PC-9 (cell line): ENCODE results near the gene AMTN. TPM values are rescaled to one million over a fixed set of nuclear protein-coding genes. Genes with fewer than 3 reads are reported as not detected.

Experiments
- BruUV-seq: library from RNA; stranded (reverse); fragments of 400-500 nt; replicated peaks from 2 replicates; lab custom pipeline; 2021; lab: Mats Ljungman, UMichigan
- CTCF ChIA-PET: fragments of 300-600 bp; sonication (Branson Sonifier 250); formaldehyde crosslinking; loops from one replicate; lab custom pipeline; 2022; ENCODE audit warnings: antibody characterized with exemption; lab: Charles Lee
- POLR2A ChIA-PET: fragments of 300-600 bp; sonication (Branson Sonifier 250); formaldehyde crosslinking; loops from one replicate; lab custom pipeline; 2022; ENCODE audit warnings: antibody characterized with exemption; ENCODE audit not compliant: unreplicated experiment; lab: Charles Lee
- DNase-seq, 2 experiments: peaks; one replicate each; pipeline versions ENCODE4 v3.0.0 to v3.0.0-alpha.2; 2015 to 2022; ENCODE audit warnings: mixed read lengths in 1 of 2
- H2AFZ ChIP-seq: fragments of 200-600 bp; sonication (generic); 2 replicates; pipeline ENCODE4 v1.8.1; 2017; ENCODE audit warnings: antibody characterized with exemption
- H3F3A ChIP-seq: fragments of 200-600 bp; sonication (generic); 2 replicates; pipeline ENCODE4 v1.8.1; 2017; ENCODE audit warnings: antibody characterized with exemption, mild to moderate bottlenecking, low read depth; ENCODE audit not compliant: insufficient read depth
- H3K27ac ChIP-seq: fragments of 200-600 bp; sonication (generic); 2 replicates; pipeline ENCODE4 v1.6.1; 2016; ENCODE audit warnings: mixed run types
- H3K27me3 ChIP-seq: fragments of 200-600 bp; sonication (generic); 2 replicates; pipeline ENCODE4 v1.6.1; 2016; ENCODE audit warnings: low read depth, mixed run types; ENCODE audit not compliant: insufficient read depth
- H3K36me3 ChIP-seq: fragments of 200-600 bp; sonication (generic); 2 replicates; pipeline ENCODE4 v1.6.1; 2016; ENCODE audit warnings: low read depth, mixed run types
- H3K4me1 ChIP-seq: fragments of 200-600 bp; sonication (generic); replicated peaks from 2 replicates; pipeline ENCODE4 v1.6.1; 2016; ENCODE audit warnings: mixed run types; ENCODE audit not compliant: insufficient read depth
- H3K4me2 ChIP-seq: fragments of 200-600 bp; sonication (generic); 2 replicates; pipeline ENCODE4 v1.6.1; 2017; ENCODE audit warnings: mixed run types
- H3K4me3 ChIP-seq: fragments of 200-600 bp; sonication (generic); 2 replicates; pipeline ENCODE4 v1.6.1; 2016; ENCODE audit warnings: mixed run types
- H3K79me2 ChIP-seq: fragments of 200-600 bp; sonication (generic); 2 replicates; pipeline ENCODE4 v1.6.1; 2017; ENCODE audit warnings: low read depth, mixed run types
- H3K9me2 ChIP-seq: fragments of 200-600 bp; sonication (generic); 2 replicates; pipeline ENCODE4 v1.8.1; 2017; ENCODE audit warnings: mild to moderate bottlenecking; ENCODE audit not compliant: insufficient read depth
- H3K9me3 ChIP-seq: fragments of 200-600 bp; sonication (generic); 2 replicates; pipeline ENCODE4 v1.8.1; 2016; ENCODE audit warnings: low read depth; ENCODE audit not compliant: insufficient read depth
- H4K20me1 ChIP-seq: fragments of 200-600 bp; sonication (generic); 2 replicates; pipeline ENCODE4 v1.8.1; 2017; ENCODE audit not compliant: insufficient read depth
- EZH2 ChIP-seq: fragments of 200-600 bp; sonication (generic); IDR thresholded peaks from 2 replicates; pipeline ENCODE4 v1.8.0; 2017; ENCODE audit warnings: antibody characterized with exemption, low read depth
- intact Hi-C: fragments of 100-400 bp; cut with micrococcal nuclease; formaldehyde crosslinking; loops from one replicate; pipeline ENCODE4 v1.10.0; 2022; ENCODE audit not compliant: unreplicated experiment
- total RNA-seq: library from RNA; stranded (reverse); gene quantifications from 2 replicates; pipeline ENCODE4 v1.2.3, GENCODE V29; 2021
- TF ChIP-seq, protein P1 (sequence below): fragments of 200-600 bp; sonication (generic); conservative IDR thresholded peaks from 2 replicates; pipeline ENCODE4 v1.6.1; 2017; ENCODE audit warnings: mixed run types, antibody characterized with exemption, mild to moderate bottlenecking, moderate library complexity

AMTN gene
- total RNA-seq, 1 experiment from 2014 or later: not detected

DNA sequence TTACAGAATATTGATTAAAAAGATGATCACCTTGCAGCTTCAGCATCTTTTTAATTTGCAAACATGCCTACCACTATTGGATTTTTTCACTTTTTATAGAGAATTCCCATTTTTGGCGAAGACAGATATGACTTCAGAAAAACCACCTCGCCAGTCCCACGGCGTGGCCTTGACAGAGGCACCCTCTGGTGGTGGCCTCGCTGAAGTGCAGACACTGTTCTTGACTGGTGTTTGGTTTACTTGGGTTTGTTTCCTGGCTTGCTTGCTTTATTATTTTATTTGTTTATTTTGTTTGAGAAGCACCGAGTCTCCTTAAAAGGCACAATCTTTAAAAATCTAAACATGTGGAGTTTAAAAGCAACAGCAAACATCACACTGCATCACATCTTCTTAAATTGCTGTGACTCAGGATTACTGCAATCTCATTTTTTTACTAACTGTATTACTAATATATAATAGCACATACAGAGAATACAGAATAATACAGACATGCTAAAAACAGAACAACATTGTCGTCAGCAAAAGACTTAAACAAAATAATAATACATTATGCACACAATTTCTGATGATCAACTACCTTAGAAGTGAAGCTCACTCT, 13.1 kb upstream of the AMTN start:
- no peaks in the 10 kb centered on the region for H3F3A ChIP-seq
- H3K4me1 ChIP-seq: no peaks in the 10 kb centered on the region
- H3K79me2 ChIP-seq: no peaks in the 10 kb centered on the region
- H2AFZ ChIP-seq: no peak overlapping the region
- peak in 1 of 2 experiments; percentile 25 for DNase-seq
- no TSS peak for BruUV-seq
- H3K9me2 ChIP-seq: no peaks in the 10 kb centered on the region
- no peak overlapping the region for H3K27ac ChIP-seq
- no peaks in the 10 kb centered on the region for H3K9me3 ChIP-seq
- ChIA-PET CTCF (no interaction called here), POLR2A (no interaction called here)
- TF ChIP-seq EZH2: no peak
- TF ChIP-seq, protein P1, sequence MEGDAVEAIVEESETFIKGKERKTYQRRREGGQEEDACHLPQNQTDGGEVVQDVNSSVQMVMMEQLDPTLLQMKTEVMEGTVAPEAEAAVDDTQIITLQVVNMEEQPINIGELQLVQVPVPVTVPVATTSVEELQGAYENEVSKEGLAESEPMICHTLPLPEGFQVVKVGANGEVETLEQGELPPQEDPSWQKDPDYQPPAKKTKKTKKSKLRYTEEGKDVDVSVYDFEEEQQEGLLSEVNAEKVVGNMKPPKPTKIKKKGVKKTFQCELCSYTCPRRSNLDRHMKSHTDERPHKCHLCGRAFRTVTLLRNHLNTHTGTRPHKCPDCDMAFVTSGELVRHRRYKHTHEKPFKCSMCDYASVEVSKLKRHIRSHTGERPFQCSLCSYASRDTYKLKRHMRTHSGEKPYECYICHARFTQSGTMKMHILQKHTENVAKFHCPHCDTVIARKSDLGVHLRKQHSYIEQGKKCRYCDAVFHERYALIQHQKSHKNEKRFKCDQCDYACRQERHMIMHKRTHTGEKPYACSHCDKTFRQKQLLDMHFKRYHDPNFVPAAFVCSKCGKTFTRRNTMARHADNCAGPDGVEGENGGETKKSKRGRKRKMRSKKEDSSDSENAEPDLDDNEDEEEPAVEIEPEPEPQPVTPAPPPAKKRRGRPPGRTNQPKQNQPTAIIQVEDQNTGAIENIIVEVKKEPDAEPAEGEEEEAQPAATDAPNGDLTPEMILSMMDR: peak; percentile 81
- no peaks in the 10 kb centered on the region for H3K36me3 ChIP-seq
- H4K20me1 ChIP-seq: no peaks in the 10 kb centered on the region
- no peaks in the 10 kb centered on the region for H3K27me3 ChIP-seq
- no peak overlapping the region for H3K4me2 ChIP-seq
- no peak overlapping the region for H3K4me3 ChIP-seq
- intact Hi-C loops: loop anchor here (5.0 to 10.0 kb wide), 4 partner anchors 50 to 813 kb away; no protein-coding TSS in a partner anchor

DNA sequence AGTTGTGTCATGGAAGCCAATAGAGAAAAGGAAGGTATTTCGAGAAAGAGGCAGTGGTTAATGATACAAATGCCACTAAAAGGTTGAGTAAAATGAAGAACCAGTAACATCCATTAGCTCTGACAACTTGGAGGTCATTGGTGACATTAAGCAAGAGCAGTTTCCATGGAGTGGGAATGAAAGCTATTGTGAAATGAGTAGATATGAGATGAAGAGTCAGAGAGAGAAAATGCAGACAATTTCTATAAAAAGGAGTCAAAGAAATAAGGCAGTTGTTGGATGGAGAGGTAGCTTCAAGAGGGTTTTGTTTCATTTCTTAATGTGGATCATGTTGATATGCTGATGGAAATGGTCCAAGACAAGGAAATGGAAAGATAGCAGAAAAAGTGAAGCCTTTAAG, 9.6 kb upstream of the AMTN start:
- no peaks in the 10 kb centered on the region for H3K9me2 ChIP-seq
- H3K4me3 ChIP-seq: no peak overlapping the region
- H3K4me1 ChIP-seq: no peaks in the 10 kb centered on the region
- H3K9me3 ChIP-seq: no peaks in the 10 kb centered on the region
- intact Hi-C loops: loop anchor here (5.0 to 10.0 kb wide), 4 partner anchors 46 to 816 kb away; no protein-coding TSS in a partner anchor
- no peak overlapping the region for H3K27ac ChIP-seq
- ChIA-PET CTCF (no interaction called here), POLR2A (no interaction called here)
- H2AFZ ChIP-seq: no peak overlapping the region
- no peak for TF ChIP-seq EZH2
- TF ChIP-seq, protein P1: no peak
- no peaks in the 10 kb centered on the region for H3K79me2 ChIP-seq
- no peaks in the 10 kb centered on the region for H3K36me3 ChIP-seq
- no peak overlapping the region for H3K4me2 ChIP-seq
- H4K20me1 ChIP-seq: no peaks in the 10 kb centered on the region
- no TSS peak for BruUV-seq
- H3K27me3 ChIP-seq: no peaks in the 10 kb centered on the region
- no peaks in the 10 kb centered on the region for H3F3A ChIP-seq
- DNase-seq: no peak

- DNase-seq: no peak
- ChIA-PET POLR2A (interaction anchor here (0.5 kb wide), 1 partner anchor 180 kb away, joined by 5 read pairs; no protein-coding TSS in a partner anchor), CTCF (interaction anchor here (0.6 kb wide), 1 partner anchor 21 kb away, joined by 3 read pairs; no protein-coding TSS in a partner anchor)
- Histone ChIP-seq H2AFZ (no peak overlapping the region), H3K9me2 (no peaks in the 10 kb centered on the region), H3K27me3 (no peaks in the 10 kb centered on the region), H3K4me2 (no peak overlapping the region), H3F3A (no peaks in the 10 kb centered on the region), H4K20me1 (no peaks in the 10 kb centered on the region), H3K9me3 (no peaks in the 10 kb centered on the region), H3K27ac (no peak overlapping the region), H3K79me2 (no peaks in the 10 kb centered on the region), H3K36me3 (no peaks in the 10 kb centered on the region), H3K4me3 (no peak overlapping the region), H3K4me1 (no peaks in the 10 kb centered on the region)
- intact Hi-C loops: no loop called here
- BruUV-seq: no TSS peak
- TF ChIP-seq, protein P1: no peak
- TF ChIP-seq EZH2: no peak
Measured at GRCh38 chr4:70511365-70511764, 7.0 kb upstream of the AMTN start.
